IPS DF 6.9 (cell line): ENCODE results near the gene CYB5D1.

ENCODE experiments used
- DNase-seq: peaks from one replicate; pipeline ENCODE4 v3.0.0-alpha.2; 2013; ENCODE audit warnings: low read depth, low spot score
- H3K27ac ChIP-seq: one replicate; pipeline ENCODE4 v1.5.1; 2013; ENCODE audit warnings: low read length, control low read depth
- H3K27me3 ChIP-seq: 2 replicates; pipeline ENCODE4 v1.6.1; 2013; ENCODE audit warnings: mild to moderate bottlenecking, low read length; ENCODE audit not compliant: control insufficient read depth, insufficient read depth
- H3K36me3 ChIP-seq: 2 replicates; pipeline ENCODE4 v1.6.1; 2013; ENCODE audit warnings: low read length; ENCODE audit not compliant: control insufficient read depth, insufficient read depth
- H3K4me1 ChIP-seq: 2 replicates; pipeline ENCODE4 v1.6.1; 2013; ENCODE audit warnings: low read length; ENCODE audit not compliant: control insufficient read depth, insufficient read depth
- H3K4me3 ChIP-seq: 2 replicates; pipeline ENCODE4 v1.5.1; 2013; ENCODE audit warnings: mild to moderate bottlenecking, low read length
- H3K9me3 ChIP-seq: 2 replicates; pipeline ENCODE4 v1.6.1; 2013; ENCODE audit warnings: low read length, inconsistent platforms; ENCODE audit not compliant: control insufficient read depth, insufficient read depth
- WGBS: extraction: QIAGEN DNeasy Blood & Tissue Kit; methylation state at CpG from one replicate; pipeline ENCODE4 v1.1.7; 2013; ENCODE audit warnings: mixed read lengths, missing lambda C conversion rate; ENCODE audit not compliant: insufficient read length, insufficient coverage; 5-methylcytosine and 5-hydroxymethylcytosine counted together

Gene CYB5D1

GRCh38 chr17:7839876-7840261 lies 17.9 kb upstream of the CYB5D1 start:
- no peaks in the 10 kb centered on the region for H3K9me3 ChIP-seq
- H3K4me3 ChIP-seq = no peak overlapping the region
- H3K4me1 ChIP-seq = no peaks in the 10 kb centered on the region; the same call in 1 of the 2 replicates
- no peak overlapping the region for H3K27ac ChIP-seq
- H3K27me3 ChIP-seq = peaks cover 25% of the 10 kb centered on the region
- H3K36me3 ChIP-seq = no peaks in the 10 kb centered on the region
- WGBS = no CpG with 5 or more reads among the region's 2 CpGs
- no peak for DNase-seq

DNA sequence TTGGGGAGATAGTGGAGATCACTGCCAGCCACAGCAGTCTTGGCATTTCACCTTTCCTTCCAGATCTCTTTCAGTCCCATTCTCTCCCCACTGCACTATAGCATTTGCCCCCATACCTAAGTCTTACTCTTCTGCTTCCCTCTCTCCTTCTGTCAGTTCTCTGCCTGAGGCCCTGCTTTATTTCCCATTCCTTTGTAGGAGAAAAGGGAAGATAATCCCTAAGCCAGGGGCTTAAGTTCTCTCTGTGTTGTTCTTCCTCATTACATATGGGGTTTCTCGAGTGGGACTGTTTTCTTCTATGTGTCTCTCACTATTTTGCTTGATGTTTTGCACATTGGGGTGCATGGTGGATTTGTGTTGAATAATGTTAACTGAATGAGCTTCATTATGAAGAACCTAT lies 17.4 kb upstream of the CYB5D1 start:
- H3K4me1 ChIP-seq = no peaks in the 10 kb centered on the region; the same call in 1 of the 2 replicates
- H3K36me3 ChIP-seq = no peaks in the 10 kb centered on the region
- no peak for DNase-seq
- no peak overlapping the region for H3K4me3 ChIP-seq
- peaks cover 25% of the 10 kb centered on the region for H3K27me3 ChIP-seq
- no peak overlapping the region for H3K27ac ChIP-seq
- H3K9me3 ChIP-seq = no peaks in the 10 kb centered on the region
- no CpG with 5 or more reads among the region's 1 CpG for WGBS

- H3K4me1 ChIP-seq = no peaks in the 10 kb centered on the region; the same call in 1 of the 2 replicates
- peaks cover 25% of the 10 kb centered on the region for H3K27me3 ChIP-seq
- WGBS = no CpG with 5 or more reads among the region's 1 CpG
- no peaks in the 10 kb centered on the region for H3K9me3 ChIP-seq
- H3K27ac ChIP-seq = no peak overlapping the region
- DNase-seq = no peak
- H3K4me3 ChIP-seq = no peak overlapping the region
- H3K36me3 ChIP-seq = no peaks in the 10 kb centered on the region
Observed at GRCh38 chr17:7840875-7841274, 16.9 kb upstream of the CYB5D1 start.

DNA sequence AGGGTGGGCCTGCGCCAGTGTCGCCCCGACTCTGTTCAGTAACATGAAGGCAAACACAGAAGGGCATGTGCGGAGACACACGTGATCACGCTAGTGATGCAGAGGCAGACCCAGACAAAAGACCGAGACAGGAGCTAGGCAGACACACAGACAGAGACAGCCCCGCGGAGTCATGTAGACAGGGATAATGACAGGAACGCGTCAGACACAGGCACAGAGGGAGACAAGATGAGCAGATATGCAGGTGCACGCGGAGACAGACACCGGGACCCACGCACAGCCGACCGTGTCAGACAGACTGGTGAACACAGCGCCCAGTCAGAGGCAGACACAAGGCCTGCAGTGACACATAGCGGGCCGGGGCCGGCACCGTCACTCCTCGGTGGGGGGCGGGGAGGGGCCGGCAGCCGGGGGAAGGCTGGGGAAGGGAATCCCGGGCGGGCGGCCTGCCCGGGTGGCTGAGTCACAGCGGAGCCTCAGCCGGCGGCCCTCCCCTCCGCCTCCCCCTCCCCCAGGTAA lies 16.3 kb upstream of the CYB5D1 start:
- Histone ChIP-seq H3K4me3 (peak overlapping the region; percentile 48; the same call in 1 of the 2 replicates), H3K27me3 (peaks cover 25% of the 10 kb centered on the region), H3K4me1 (no peaks in the 10 kb centered on the region; the same call in 1 of the 2 replicates), H3K9me3 (no peaks in the 10 kb centered on the region), H3K36me3 (no peaks in the 10 kb centered on the region), H3K27ac (no peak overlapping the region)
- no peak for DNase-seq
- no CpG with 5 or more reads among the region's 34 CpGs for WGBS

- H3K27ac ChIP-seq = no peak overlapping the region
- DNase-seq = no peak
Observed at GRCh38 chr17:7841915-7842379, 15.9 kb upstream of the CYB5D1 start.

GRCh38 chr17:7842380-7843256 lies 15.2 kb upstream of the CYB5D1 start:
- WGBS = no CpG with 5 or more reads among the region's 47 CpGs
- no peak overlapping the region for H3K27ac ChIP-seq
- H3K4me1 ChIP-seq = no peaks in the 10 kb centered on the region; the same call in 1 of the 2 replicates
- peak overlapping the region; percentile 74; the same call in 1 of the 2 replicates for H3K4me3 ChIP-seq
- no peaks in the 10 kb centered on the region for H3K9me3 ChIP-seq
- H3K27me3 ChIP-seq = peaks cover 25% of the 10 kb centered on the region
- DNase-seq = no peak
- H3K36me3 ChIP-seq = no peaks in the 10 kb centered on the region

More at GRCh38 chr17:7841915-7842379, 15.9 kb upstream of the CYB5D1 start:
- no CpG with 5 or more reads among the region's 46 CpGs for WGBS
- Histone ChIP-seq H3K36me3 (no peaks in the 10 kb centered on the region), H3K4me3 (peak overlapping the region; percentile 74; the same call in 1 of the 2 replicates), H3K4me1 (no peaks in the 10 kb centered on the region; the same call in 1 of the 2 replicates), H3K9me3 (no peaks in the 10 kb centered on the region), H3K27me3 (peaks cover 25% of the 10 kb centered on the region)

DNA sequence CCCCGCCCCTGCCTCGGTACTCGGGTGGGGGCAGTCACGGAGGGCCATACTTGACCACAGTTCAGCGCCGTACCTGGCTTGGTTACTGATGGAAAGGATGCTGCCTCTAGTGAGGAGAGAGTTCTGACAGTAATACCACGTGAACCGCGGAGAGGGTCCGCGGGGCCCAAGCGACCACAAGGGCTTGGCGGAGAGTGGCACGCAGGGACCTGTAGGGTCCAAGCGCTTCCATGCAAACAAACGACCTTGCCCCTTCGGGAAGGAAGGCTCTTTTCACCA lies 14.6 kb upstream of the CYB5D1 start:
- Histone ChIP-seq H3K4me1 (no peaks in the 10 kb centered on the region; the same call in 1 of the 2 replicates), H3K27me3 (peaks cover 25% of the 10 kb centered on the region), H3K4me3 (peak overlapping the region; percentile 74; the same call in 1 of the 2 replicates), H3K9me3 (no peaks in the 10 kb centered on the region), H3K36me3 (no peaks in the 10 kb centered on the region), H3K27ac (no peak overlapping the region)
- WGBS = no CpG with 5 or more reads among the region's 17 CpGs
- no peak for DNase-seq

GRCh38 chr17:7843536-7844291 lies 14.1 kb upstream of the CYB5D1 start:
- Histone ChIP-seq H3K27me3 (peaks cover 25% of the 10 kb centered on the region), H3K4me3 (peak overlapping the region; percentile 74; the same call in 1 of the 2 replicates), H3K4me1 (no peaks in the 10 kb centered on the region; the same call in 1 of the 2 replicates), H3K36me3 (no peaks in the 10 kb centered on the region), H3K9me3 (no peaks in the 10 kb centered on the region), H3K27ac (no peak overlapping the region)
- WGBS = no CpG with 5 or more reads among the region's 61 CpGs
- no peak for DNase-seq

- no peaks in the 10 kb centered on the region; the same call in 1 of the 2 replicates for H3K36me3 ChIP-seq
- H3K27me3 ChIP-seq = peaks cover 19% of the 10 kb centered on the region
- no peak for DNase-seq
- no peaks in the 10 kb centered on the region for H3K9me3 ChIP-seq
- peak overlapping the region; percentile 74; the same call in 1 of the 2 replicates for H3K4me3 ChIP-seq
- no peak overlapping the region for H3K27ac ChIP-seq
- no CpG with 5 or more reads among the region's 71 CpGs for WGBS
- H3K4me1 ChIP-seq = no peaks in the 10 kb centered on the region
Observed at GRCh38 chr17:7844292-7845154, 13.3 kb upstream of the CYB5D1 start.
